GM12864 (cell line): ENCODE results near the gene SH3BP5L.

Source experiments
- DNase-seq: peaks from one replicate; pipeline ENCODE4 v3.0.0-alpha.2; 2011; ENCODE audit warnings: low read depth
- H3K4me3 ChIP-seq: 2 replicates; pipeline ENCODE4 v1.5.1; 2011; ENCODE audit warnings: mild to moderate bottlenecking, low read depth, low read length, control low read depth
- TF ChIP-seq, protein P1 (sequence below): IDR thresholded peaks from 2 replicates; pipeline ENCODE4 v1.5.1; 2011; ENCODE audit warnings: low read depth, mild to moderate bottlenecking, moderate library complexity, low read length, control low read depth, inconsistent platforms; ENCODE audit errors: missing control alignments

Gene SH3BP5L

GRCh38 chr1:248821101-248821500 is 4.6 kb downstream of the SH3BP5L start:
- no peak overlapping the region for H3K4me3 ChIP-seq
- DNase-seq: no peak
- TF ChIP-seq, protein P1, sequence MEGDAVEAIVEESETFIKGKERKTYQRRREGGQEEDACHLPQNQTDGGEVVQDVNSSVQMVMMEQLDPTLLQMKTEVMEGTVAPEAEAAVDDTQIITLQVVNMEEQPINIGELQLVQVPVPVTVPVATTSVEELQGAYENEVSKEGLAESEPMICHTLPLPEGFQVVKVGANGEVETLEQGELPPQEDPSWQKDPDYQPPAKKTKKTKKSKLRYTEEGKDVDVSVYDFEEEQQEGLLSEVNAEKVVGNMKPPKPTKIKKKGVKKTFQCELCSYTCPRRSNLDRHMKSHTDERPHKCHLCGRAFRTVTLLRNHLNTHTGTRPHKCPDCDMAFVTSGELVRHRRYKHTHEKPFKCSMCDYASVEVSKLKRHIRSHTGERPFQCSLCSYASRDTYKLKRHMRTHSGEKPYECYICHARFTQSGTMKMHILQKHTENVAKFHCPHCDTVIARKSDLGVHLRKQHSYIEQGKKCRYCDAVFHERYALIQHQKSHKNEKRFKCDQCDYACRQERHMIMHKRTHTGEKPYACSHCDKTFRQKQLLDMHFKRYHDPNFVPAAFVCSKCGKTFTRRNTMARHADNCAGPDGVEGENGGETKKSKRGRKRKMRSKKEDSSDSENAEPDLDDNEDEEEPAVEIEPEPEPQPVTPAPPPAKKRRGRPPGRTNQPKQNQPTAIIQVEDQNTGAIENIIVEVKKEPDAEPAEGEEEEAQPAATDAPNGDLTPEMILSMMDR: no peak

GRCh38 chr1:248820041-248820585 is 5.6 kb downstream of the SH3BP5L start:
- H3K4me3 ChIP-seq: no peak overlapping the region
- TF ChIP-seq, protein P1: no peak
- DNase-seq: no peak

DNA sequence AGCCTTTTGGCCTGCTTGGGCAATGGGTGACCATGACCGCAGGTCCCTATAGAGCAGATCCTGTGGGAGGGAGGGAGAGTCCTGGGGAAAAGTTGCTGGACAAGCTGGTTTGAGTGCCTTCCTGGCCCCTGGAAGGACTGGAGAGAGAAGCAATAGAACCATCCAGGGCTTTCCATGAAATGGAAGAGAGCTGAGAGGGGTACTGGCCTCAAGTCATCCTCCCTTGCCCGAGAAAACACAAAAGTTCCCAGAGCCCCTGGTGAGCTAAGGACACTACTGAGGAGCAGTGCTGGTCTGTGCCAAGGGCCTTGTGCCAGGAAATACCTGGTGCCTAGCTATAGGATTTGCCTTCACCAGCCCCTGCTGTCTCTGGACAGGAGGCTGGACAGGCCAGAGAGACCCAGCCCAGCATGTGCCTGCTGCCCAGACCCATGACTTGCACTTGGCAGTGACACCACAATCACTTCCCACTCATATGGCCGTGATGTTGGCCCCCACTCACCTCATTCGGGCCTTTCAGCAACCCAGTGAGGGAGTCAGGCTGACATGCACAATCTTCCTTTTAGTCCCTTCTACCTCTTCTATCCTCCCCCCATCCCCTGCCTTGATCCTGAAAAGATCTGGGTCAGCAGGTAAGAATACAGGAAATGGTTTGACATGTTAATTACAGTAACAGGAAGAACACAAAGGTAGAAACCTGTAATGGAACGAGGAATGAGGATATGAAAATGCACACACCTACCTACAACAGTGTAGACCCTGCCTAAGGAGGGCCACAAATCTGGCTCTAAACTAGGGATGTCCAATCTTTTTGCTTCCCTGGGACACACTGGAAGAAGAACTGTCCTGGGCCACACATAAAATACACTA is 7.0 kb downstream of the SH3BP5L start:
- DNase-seq: no peak
- TF ChIP-seq, protein P1: no peak

DNA sequence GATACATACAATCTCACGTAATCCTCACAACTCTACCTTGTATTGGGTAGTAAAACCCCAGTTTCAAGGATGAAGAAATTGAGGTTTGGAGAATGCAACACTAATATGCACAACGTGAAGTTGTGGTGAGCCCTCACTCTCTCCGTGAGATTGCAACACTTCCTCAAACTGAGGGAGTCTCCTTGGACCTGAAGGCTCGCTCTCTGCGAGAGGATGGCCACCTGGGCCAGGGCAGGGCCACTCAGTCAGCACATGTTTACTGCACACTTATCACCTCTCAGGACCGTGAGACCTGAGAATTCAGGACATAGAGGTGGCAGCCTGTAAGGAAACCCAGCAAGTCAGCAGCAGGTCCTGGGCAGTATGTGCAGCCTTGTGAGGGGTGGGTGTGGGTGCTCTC is 8.7 kb downstream of the SH3BP5L start:
- DNase-seq: no peak
- H3K4me3 ChIP-seq: no peak overlapping the region
- TF ChIP-seq, protein P1: no peak

More for the DNA sequence above, 7.0 kb downstream of the SH3BP5L start:
- H3K4me3 ChIP-seq: no peak overlapping the region

- H3K4me3 ChIP-seq: no peak overlapping the region
- no peak for DNase-seq
- TF ChIP-seq, protein P1: no peak
Observed at GRCh38 chr1:248816042-248816851, 9.5 kb downstream of the SH3BP5L start.

- no peak overlapping the region for H3K4me3 ChIP-seq
- TF ChIP-seq, protein P1: no peak
- no peak for DNase-seq
Observed at GRCh38 chr1:248815407-248816034, 10.2 kb downstream of the SH3BP5L start.
